ENCODE measurements around the gene CACHD1.

DNA sequence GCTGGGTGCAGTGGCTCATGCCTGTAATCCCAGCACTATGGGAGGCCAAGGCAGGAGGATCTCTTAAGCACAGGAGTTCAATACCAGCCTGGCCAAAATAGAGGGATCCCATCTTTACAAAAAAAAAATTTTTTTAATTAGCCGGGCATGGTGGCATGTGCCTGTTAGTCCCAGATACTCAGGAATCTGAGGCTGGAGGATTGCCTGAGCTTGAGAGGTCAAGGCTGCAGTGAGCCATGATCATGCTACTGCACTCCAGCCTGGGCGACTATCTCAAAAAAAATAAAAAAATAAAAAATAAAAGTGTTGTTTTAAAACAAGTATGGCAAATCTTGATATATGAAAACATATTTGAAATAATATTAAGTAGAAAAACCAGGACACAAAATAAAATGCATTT is 44.4 kb upstream of the CACHD1 start:
- TF ChIP-seq RBBP5 (IDR thresholded peaks at IDR 0.05; ENCODE audit: borderline replicate concordance, low read depth, low read length) (no peak), SIN3A (conservative IDR thresholded peaks at IDR 0.05 in 1 of 2, IDR thresholded peaks at IDR 0.05 in 1 of 2; ENCODE audit: low read depth in 1 of 2, low read length in 2 of 2) (no peak), EZH2 (IDR thresholded peaks at IDR 0.05; ENCODE audit: low read depth, low read length, severe bottlenecking) (no peak), SIX5 (IDR thresholded peaks at IDR 0.05; ENCODE audit: low read depth, low read length) (no peak), POLR2AphosphoS5 (IDR thresholded peaks at IDR 0.05; ENCODE audit: low read depth, low read length) (no peak), RAD21 (IDR thresholded peaks at IDR 0.05 in 1 of 2, conservative IDR thresholded peaks at IDR 0.05 in 1 of 2; ENCODE audit: low read depth in 2 of 2, low read length in 2 of 2) (no peak)
- TF ChIP-seq, protein P1, sequence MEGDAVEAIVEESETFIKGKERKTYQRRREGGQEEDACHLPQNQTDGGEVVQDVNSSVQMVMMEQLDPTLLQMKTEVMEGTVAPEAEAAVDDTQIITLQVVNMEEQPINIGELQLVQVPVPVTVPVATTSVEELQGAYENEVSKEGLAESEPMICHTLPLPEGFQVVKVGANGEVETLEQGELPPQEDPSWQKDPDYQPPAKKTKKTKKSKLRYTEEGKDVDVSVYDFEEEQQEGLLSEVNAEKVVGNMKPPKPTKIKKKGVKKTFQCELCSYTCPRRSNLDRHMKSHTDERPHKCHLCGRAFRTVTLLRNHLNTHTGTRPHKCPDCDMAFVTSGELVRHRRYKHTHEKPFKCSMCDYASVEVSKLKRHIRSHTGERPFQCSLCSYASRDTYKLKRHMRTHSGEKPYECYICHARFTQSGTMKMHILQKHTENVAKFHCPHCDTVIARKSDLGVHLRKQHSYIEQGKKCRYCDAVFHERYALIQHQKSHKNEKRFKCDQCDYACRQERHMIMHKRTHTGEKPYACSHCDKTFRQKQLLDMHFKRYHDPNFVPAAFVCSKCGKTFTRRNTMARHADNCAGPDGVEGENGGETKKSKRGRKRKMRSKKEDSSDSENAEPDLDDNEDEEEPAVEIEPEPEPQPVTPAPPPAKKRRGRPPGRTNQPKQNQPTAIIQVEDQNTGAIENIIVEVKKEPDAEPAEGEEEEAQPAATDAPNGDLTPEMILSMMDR (IDR thresholded peaks at IDR 0.05; ENCODE audit: control extremely low read depth in 1 of 3, insufficient read depth in 1 of 3, low read depth in 1 of 3, low read length in 3 of 3), result no peak

Measured in H1 (cell line).